ENCODE measurements around the gene TAS2R3.

DNA sequence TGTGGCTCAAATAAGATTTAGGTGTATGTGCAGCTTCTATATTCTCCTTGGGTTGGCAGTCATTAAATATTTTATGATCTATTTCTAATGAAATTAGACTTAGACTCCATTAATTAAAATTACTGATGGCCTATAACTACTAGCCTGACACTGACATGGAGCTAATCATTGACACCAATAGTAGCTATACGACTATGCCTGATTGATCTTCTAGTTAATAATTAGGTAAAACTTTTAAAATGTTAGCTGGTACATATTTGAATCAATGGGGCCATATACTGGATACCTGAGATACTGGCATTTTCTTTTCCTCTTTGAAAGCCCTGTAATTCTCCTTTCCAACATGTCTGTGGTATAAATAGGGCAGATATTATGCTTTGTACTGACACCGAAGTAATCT is 41.4 kb upstream of the TAS2R3 start:
- TF ChIP-seq, protein P1, sequence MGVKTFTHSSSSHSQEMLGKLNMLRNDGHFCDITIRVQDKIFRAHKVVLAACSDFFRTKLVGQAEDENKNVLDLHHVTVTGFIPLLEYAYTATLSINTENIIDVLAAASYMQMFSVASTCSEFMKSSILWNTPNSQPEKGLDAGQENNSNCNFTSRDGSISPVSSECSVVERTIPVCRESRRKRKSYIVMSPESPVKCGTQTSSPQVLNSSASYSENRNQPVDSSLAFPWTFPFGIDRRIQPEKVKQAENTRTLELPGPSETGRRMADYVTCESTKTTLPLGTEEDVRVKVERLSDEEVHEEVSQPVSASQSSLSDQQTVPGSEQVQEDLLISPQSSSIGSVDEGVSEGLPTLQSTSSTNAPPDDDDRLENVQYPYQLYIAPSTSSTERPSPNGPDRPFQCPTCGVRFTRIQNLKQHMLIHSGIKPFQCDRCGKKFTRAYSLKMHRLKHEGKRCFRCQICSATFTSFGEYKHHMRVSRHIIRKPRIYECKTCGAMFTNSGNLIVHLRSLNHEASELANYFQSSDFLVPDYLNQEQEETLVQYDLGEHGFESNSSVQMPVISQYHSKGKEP (CRISPR knock-in tag; IDR thresholded peaks at IDR 0.05): no peak
- TF ChIP-seq ZFP1 (CRISPR knock-in tag; IDR thresholded peaks at IDR 0.05) (no peak), KLF9 (CRISPR knock-in tag; IDR thresholded peaks at IDR 0.05; ENCODE audit: low read depth) (no peak), KLF13 (CRISPR knock-in tag; IDR thresholded peaks at IDR 0.05) (no peak), FOXM1 (CRISPR knock-in tag; IDR thresholded peaks at IDR 0.05) (no peak), MIER2 (CRISPR knock-in tag; IDR thresholded peaks at IDR 0.05) (no peak)
